ENCODE results near the gene TCN2. TPM values are rescaled to one million over a fixed set of nuclear protein-coding genes. Genes with fewer than 3 reads are reported as not detected.

Gene TCN2
- total RNA-seq, 2 experiments from 2014 or later = 3.8 TPM; not detected in 1

DNA sequence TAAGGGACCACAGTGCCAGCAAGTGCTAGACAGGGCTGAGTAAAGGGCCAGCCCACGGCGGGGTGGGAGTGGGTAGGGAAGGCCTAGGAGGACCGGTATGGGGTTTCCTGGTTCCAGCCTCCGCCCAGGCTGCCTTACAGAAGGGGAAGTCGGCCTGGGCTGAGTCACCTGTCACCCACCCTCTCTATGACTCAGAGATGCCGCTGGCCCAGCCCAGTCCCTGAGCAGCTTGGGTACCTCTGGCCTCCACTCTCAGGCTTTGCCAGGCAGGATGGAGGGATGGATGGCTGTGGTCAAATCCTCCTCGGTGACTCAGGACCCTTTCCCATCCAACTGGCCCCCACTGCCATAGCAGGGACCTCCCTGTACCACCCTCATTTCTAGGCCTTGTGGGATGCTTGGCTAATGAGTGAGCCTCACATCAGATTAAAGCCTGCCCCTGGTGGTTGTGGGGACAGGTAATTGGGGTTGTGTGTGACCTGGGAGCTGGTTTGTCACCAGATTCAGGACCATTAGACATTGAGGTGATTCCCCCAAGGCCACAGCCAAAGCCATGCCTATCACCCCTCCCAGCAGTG lies 42.5 kb downstream of the TCN2 start:
- no peaks in the 10 kb centered on the region for H3K9me3 ChIP-seq (ENCODE audit: low read length)
- ChIA-PET CTCF (ENCODE audit: unreplicated experiment) (no interaction called here), POLR2A (no interaction called here)
- H3K79me2 ChIP-seq (ENCODE audit: insufficient read depth, low read depth, low read length) = no peaks in the 10 kb centered on the region
- H2AFZ ChIP-seq (ENCODE audit: low read length) = no peak overlapping the region
- H3K4me2 ChIP-seq (ENCODE audit: low read length) = no peak overlapping the region
- H4K20me1 ChIP-seq (ENCODE audit: insufficient read depth, low read length) = no peaks in the 10 kb centered on the region
- intact Hi-C loops (cut with micrococcal nuclease; ENCODE audit: unreplicated experiment) = no loop called here
- no peaks in the 10 kb centered on the region for H3K36me3 ChIP-seq (ENCODE audit: insufficient read depth, low read length)
- H3K4me3 ChIP-seq (ENCODE audit: low read depth, low read length, poor library complexity, severe bottlenecking) = no peak overlapping the region
- no peaks in the 10 kb centered on the region for H3K9me2 ChIP-seq (ENCODE audit: insufficient read depth, low read length)
- H3K27ac ChIP-seq (ENCODE audit: low read depth, low read length, poor library complexity, severe bottlenecking) = no peak overlapping the region
- DNase-seq (ENCODE audit: low spot score) = no peak
- BruUV-seq (replicated peaks) = no TSS peak
- no peaks in the 10 kb centered on the region for H3K4me1 ChIP-seq (ENCODE audit: insufficient read depth, low read length, poor library complexity, severe bottlenecking)
- TF ChIP-seq, protein P1, sequence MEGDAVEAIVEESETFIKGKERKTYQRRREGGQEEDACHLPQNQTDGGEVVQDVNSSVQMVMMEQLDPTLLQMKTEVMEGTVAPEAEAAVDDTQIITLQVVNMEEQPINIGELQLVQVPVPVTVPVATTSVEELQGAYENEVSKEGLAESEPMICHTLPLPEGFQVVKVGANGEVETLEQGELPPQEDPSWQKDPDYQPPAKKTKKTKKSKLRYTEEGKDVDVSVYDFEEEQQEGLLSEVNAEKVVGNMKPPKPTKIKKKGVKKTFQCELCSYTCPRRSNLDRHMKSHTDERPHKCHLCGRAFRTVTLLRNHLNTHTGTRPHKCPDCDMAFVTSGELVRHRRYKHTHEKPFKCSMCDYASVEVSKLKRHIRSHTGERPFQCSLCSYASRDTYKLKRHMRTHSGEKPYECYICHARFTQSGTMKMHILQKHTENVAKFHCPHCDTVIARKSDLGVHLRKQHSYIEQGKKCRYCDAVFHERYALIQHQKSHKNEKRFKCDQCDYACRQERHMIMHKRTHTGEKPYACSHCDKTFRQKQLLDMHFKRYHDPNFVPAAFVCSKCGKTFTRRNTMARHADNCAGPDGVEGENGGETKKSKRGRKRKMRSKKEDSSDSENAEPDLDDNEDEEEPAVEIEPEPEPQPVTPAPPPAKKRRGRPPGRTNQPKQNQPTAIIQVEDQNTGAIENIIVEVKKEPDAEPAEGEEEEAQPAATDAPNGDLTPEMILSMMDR (conservative IDR thresholded peaks at IDR 0.05; ENCODE audit: low read length) = no peak
- TF ChIP-seq EZH2phosphoT487 (IDR thresholded peaks at IDR 0.05; ENCODE audit: borderline replicate concordance, low read depth, low read length) = no peak

DNA sequence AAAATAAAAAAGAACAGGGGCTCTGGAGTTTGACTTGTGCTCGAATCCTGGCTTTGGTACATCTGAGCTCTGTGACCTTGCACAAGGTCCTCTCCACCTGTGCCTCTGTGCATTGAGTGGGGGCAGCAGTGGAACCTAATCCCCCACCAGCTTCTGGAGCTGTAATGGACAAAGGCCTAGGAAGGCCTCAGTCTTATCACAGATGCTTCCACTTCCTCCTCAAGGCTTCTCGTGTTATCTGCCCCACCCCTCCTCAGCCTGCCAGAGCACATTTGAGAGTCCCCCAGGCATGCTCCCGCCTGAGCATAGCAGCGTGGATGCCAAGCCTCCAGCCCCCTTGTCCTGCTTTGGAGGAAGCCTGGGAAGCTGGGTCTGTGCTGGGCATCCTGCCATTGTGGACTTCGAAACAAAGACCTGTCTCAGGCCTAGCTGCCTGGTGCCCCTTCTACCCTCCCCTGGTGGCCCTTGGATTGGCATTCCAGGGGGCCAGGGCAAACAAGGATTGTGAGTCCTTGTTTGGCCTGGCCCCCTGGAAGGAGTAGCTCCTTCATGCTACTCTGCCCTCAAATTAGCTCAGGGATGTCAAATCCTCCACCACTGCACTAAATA lies 43.6 kb downstream of the TCN2 start:
- Histone ChIP-seq H3K9me2 (ENCODE audit: insufficient read depth, low read length) (no peaks in the 10 kb centered on the region), H3K79me2 (ENCODE audit: insufficient read depth, low read depth, low read length) (no peaks in the 10 kb centered on the region), H3K9me3 (ENCODE audit: low read length) (no peaks in the 10 kb centered on the region), H4K20me1 (ENCODE audit: insufficient read depth, low read length) (no peaks in the 10 kb centered on the region), H3K4me1 (ENCODE audit: insufficient read depth, low read length, poor library complexity, severe bottlenecking) (no peaks in the 10 kb centered on the region), H3K4me2 (ENCODE audit: low read length) (no peak overlapping the region), H3K4me3 (ENCODE audit: low read depth, low read length, poor library complexity, severe bottlenecking) (no peak overlapping the region), H2AFZ (ENCODE audit: low read length) (no peak overlapping the region), H3K36me3 (ENCODE audit: insufficient read depth, low read length) (no peaks in the 10 kb centered on the region), H3K27ac (ENCODE audit: low read depth, low read length, poor library complexity, severe bottlenecking) (no peak overlapping the region)
- no TSS peak for BruUV-seq (replicated peaks)
- no peak for DNase-seq (ENCODE audit: low spot score)
- intact Hi-C loops (cut with micrococcal nuclease; ENCODE audit: unreplicated experiment) = no loop called here
- ChIA-PET CTCF (ENCODE audit: unreplicated experiment) (no interaction called here), POLR2A (interaction anchor here (0.6 kb wide), 1 partner anchor 13 kb away, joined by 4 read pairs; no protein-coding TSS in a partner anchor)
- TF ChIP-seq EZH2phosphoT487 (IDR thresholded peaks at IDR 0.05; ENCODE audit: borderline replicate concordance, low read depth, low read length) = no peak
- TF ChIP-seq, protein P1 (conservative IDR thresholded peaks at IDR 0.05; ENCODE audit: low read length) = no peak

DNA sequence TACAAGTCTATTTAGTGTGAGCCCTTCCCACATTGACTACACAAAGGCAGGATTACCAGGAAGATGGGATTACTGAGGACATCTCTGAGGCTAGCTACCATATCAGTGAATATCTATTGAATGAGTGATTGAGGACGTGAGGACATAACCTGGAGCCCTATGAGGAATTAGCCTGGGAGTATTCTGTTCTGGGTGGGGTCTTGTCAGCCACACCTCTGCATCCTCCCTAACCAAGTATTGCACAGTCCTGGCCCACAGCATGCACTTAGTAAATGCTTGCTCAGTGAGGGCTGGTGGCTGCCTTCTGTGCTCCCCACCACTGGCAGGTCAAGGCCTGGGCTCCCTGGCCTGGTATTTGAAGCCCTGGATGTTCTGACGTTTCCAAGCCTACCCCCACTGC lies 45.9 kb downstream of the TCN2 start:
- ChIA-PET POLR2A (no interaction called here), CTCF (ENCODE audit: unreplicated experiment) (no interaction called here)
- DNase-seq (ENCODE audit: low spot score) = no peak
- Histone ChIP-seq H3K79me2 (ENCODE audit: insufficient read depth, low read depth, low read length) (no peaks in the 10 kb centered on the region), H3K4me3 (ENCODE audit: low read depth, low read length, poor library complexity, severe bottlenecking) (no peak overlapping the region), H3K36me3 (ENCODE audit: insufficient read depth, low read length) (no peaks in the 10 kb centered on the region), H3K9me2 (ENCODE audit: insufficient read depth, low read length) (no peaks in the 10 kb centered on the region), H3K4me2 (ENCODE audit: low read length) (no peak overlapping the region), H3K27ac (ENCODE audit: low read depth, low read length, poor library complexity, severe bottlenecking) (no peak overlapping the region), H3K4me1 (ENCODE audit: insufficient read depth, low read length, poor library complexity, severe bottlenecking) (no peaks in the 10 kb centered on the region), H4K20me1 (ENCODE audit: insufficient read depth, low read length) (no peaks in the 10 kb centered on the region), H2AFZ (ENCODE audit: low read length) (no peak overlapping the region), H3K9me3 (ENCODE audit: low read length) (no peaks in the 10 kb centered on the region)
- intact Hi-C loops (cut with micrococcal nuclease; ENCODE audit: unreplicated experiment) = no loop called here
- no peak for TF ChIP-seq EZH2phosphoT487 (IDR thresholded peaks at IDR 0.05; ENCODE audit: borderline replicate concordance, low read depth, low read length)
- TF ChIP-seq, protein P1 (conservative IDR thresholded peaks at IDR 0.05; ENCODE audit: low read length) = no peak
- BruUV-seq (replicated peaks) = no TSS peak
